Ishikawa (cell line): ENCODE measurements around the gene FIGNL2.

Experiments
- RAD21 ChIP-seq: IDR thresholded peaks from 2 replicates; pipeline ENCODE4 v1.6.1; 2012; ENCODE audit warnings: low read depth
- TEAD4 ChIP-seq: IDR thresholded peaks from 2 replicates; pipeline ENCODE4 v1.6.1; 2012
- YY1 ChIP-seq: IDR thresholded peaks from 2 replicates; pipeline ENCODE4 v1.6.1; 2012; ENCODE audit warnings: low read depth

FIGNL2 gene

DNA sequence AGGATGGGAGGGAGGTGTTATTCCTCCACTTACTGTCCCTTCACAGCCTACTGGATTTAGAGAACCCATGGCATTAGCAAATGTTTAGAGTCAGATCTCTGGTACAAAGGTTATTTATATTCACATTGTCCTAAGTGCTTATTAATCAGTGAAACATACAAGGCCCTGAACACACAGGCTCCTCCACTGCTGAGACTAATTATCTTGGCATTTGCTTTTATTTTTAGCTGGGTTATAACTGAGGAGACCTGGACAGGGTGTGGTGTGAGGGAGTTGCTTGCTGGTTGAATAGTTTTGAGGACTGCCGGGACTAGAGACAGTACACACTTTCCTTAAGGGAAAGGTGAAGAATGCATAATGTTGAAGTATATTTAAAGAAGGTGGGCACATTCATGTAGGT is 77.5 kb downstream of the FIGNL2 start:
- TF ChIP-seq YY1: no peak
- no peak for TF ChIP-seq TEAD4
- TF ChIP-seq RAD21: no peak
